Stimulated activated CD4-positive, alpha-beta T cell treated with anti-CD3 and anti-CD28 coated beads, Interleukin-1b, Interleukin-23, amount 100 ng/mL, for 24 hours (primary cell): ENCODE measurements around the gene DGKI.
"Not testable (repeated sequence)": the region's sequence is repeated elsewhere in the genome, so short reads cannot be mapped to it uniquely, and the experiment has no call there.

ENCODE experiments used
- DNase-seq, 4 experiments: peaks; one replicate each; pipeline ENCODE4 v3.0.0-alpha.2; 2020; ENCODE audit warnings: low read depth in 4 of 4, low spot score in 1 of 4

DGKI gene

GRCh38 chr7:137836541-137836940 is 10.2 kb downstream of the DGKI start:
- DNase-seq: no peak

- no peak for DNase-seq
Observed at GRCh38 chr7:137836113-137836509, 10.7 kb downstream of the DGKI start.

DNA sequence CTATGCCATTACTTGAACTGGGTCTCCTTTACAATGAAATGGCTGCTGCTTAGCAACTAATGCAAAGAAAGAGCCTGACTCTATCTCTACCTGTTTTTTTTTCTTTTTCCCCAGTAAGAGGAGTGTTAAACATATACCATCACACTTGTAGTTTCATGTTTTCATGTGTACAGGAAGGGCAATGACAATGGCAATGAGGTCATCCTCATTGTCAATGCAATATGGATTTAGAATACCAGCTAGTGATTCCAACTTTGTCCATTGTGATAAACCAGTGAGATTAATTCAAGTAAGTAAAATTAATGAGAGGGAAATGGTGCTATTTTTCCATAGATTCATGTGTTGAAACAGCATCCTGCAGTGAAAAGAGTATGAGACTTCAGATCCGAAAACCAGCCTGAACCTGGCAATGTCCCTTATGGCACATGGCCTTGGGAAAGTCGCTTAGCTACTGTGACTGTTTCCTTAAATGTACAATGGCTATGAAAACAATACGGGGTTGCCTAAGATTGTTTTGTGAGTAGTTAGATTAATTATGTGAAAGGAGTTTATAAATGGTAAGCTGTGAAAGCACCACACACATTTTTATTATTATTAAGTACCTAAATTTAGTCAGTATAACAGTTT is 11.2 kb downstream of the DGKI start:
- DNase-seq: no peak

DNA sequence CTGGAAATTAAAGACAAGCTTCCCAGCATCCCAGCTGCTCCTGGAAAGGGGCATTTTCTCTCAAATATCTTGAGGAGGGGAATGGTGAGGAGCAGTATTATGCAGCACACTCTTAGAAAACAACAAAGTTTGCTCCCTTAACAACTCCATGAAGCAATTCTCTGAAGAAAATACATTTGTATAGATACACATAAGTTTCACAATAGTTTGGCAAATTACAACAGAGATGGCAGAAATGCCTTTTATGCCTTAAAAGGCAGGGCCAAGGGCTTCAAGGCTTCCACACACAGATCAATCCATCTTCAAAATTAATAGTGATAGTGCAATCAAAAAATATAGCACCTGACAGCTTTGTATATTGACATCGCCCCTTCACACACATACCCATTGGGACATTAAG is 12.2 kb downstream of the DGKI start:
- no peak for DNase-seq

- DNase-seq: not testable (repeated sequence)
Observed at GRCh38 chr7:137832990-137833389, 13.8 kb downstream of the DGKI start.

DNA sequence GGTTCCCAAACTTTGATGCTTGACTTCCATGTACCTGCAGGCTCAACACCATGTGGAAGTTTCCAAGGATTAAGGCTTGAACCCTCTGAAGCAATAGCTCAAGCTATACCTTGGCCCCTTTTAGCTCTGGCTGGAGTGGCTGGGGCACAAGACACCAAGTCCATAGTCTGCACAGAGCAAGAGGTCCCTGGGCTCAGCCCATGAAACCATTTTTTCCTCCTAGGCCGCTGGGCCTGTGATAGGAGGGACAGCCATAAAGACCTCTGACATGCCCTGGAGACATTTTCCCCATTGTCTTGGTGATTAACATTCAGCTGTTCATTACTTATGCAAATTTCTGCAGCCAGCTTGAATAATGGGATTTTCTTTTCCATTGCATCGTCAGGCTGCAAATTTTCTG is 14.4 kb downstream of the DGKI start:
- no peak for DNase-seq

- not testable (repeated sequence) for DNase-seq
Observed at GRCh38 chr7:137831555-137831954, 15.2 kb downstream of the DGKI start.

DNA sequence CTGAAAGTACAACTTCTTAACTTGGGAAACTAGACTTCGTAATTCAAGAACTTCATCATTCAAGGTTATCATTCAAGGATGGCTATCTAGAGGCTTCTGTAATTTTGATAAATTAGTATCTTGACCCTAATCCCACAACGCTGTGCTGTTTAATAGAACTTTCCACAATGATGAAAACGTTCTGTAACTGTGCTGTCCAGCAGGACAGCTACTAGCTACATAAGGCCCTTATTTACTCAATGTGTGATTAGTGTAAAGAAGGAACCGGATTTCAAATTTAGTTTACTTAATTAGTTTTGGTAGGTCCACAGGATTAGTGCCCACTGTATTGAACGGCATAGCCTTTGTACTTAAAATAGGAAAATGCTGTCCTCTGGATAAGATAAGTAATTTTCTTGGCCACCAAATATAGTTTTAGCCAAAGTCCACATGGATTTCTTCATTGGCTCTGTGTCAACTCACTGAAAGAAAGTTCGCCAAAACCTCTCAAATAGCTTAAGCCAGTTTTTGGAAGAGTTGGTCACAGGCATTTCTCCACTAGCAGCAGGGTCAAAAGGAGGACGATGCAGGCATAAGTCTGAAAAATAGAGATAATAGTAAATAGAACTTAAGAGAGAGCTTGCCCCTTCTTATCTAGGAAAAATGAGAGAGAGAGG is 17.3 kb downstream of the DGKI start:
- no peak for DNase-seq

DNA sequence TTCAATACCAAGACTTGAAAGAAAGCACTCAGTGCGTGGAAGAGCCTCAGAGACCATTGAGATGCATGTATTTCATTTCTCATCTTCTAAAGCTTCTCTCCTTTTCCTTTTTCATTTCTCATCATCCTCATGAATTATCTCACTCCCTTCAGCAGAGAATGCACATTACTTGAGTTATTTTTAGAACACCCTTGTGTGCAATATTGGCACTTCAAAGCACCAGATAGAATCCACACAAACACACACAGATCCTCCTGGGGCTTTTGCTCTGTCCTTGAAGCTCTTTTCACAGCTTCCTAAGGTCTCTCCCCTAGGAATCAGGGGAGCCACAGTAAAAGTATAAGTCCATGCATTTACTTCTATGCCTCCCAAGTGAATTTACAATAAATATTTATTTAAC is 18.3 kb downstream of the DGKI start:
- DNase-seq: no peak

- DNase-seq: no peak
Observed at GRCh38 chr7:137825489-137825888, 21.3 kb downstream of the DGKI start.

DNA sequence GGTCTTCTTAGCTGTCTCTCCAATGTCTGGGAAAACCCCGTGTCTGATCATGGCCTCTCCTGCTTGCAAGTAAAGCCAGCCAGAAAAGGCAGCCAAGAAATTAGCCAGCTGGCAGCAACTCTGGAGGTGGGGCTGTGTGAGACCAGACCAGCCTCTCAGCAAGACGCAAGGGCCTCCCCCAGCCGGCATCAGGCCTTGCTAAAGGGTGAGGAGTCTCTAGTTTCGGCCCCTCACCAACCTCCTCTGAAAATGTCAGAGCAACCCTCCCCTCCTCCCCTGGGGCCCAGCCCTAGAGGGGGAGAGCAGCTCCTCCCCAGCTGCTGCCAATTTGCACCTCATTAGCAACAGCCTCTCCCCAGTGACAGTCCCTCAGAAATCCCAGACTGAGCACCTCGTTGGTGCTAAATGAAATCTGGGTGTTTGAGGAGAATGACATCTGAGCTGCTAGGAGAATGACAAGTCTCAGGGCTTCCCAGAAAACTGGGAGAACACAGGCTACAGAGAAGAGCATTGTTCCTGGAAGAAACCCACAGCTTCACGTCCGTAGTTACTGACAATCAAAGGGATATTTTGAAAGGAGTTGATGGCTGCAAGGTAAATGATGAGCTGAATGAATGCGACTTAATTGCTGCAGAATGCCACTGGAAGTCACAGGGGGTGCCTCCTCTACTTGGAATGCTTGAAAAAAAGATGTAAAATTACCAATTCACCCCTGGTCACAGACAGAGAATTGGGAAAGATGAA is 25.9 kb downstream of the DGKI start:
- no peak for DNase-seq

GRCh38 chr7:137820156-137820555 is 26.6 kb downstream of the DGKI start:
- DNase-seq: no peak

GRCh38 chr7:137818036-137818435 is 28.7 kb downstream of the DGKI start:
- no peak for DNase-seq

DNA sequence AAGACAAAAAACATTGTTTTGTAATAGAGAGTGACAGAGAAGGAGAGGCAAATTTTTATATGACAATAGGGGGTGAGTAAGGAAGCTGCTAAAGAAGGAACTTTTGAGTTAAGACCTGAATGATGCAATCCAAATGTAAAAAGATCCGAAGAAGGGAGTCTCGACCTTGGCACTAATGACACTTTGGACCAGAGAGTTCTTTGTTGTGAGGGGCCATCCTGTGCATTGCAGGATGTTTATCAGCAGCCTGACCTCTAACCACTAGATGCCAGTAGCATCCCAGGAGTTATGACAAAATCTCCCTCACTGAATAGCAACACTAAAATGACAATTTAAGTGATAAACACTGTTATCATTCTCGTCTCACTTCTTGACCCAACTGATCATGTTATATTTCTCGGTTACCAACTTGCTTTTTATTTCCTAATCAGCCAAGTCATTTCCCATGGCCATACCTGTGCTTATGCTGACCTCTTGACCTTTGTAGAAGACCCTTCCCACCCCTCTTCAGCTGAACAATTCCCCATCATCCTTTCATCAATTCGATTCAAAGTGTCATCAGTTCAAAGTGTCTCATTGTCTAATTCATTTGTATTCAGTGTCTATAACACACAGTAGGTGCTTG is 30.0 kb downstream of the DGKI start:
- DNase-seq: no peak

- no peak for DNase-seq
Observed at GRCh38 chr7:137813541-137813940, 33.2 kb downstream of the DGKI start.

- DNase-seq: no peak
Observed at GRCh38 chr7:137810248-137810647, 36.5 kb downstream of the DGKI start.

- no peak for DNase-seq
Observed at GRCh38 chr7:137804836-137805235, 41.9 kb downstream of the DGKI start.

GRCh38 chr7:137801491-137801890 is 45.3 kb downstream of the DGKI start:
- no peak for DNase-seq

GRCh38 chr7:137801003-137801402 is 45.8 kb downstream of the DGKI start:
- no peak for DNase-seq

- DNase-seq: no peak
Observed at GRCh38 chr7:137798073-137798763, 48.6 kb downstream of the DGKI start.

DNA sequence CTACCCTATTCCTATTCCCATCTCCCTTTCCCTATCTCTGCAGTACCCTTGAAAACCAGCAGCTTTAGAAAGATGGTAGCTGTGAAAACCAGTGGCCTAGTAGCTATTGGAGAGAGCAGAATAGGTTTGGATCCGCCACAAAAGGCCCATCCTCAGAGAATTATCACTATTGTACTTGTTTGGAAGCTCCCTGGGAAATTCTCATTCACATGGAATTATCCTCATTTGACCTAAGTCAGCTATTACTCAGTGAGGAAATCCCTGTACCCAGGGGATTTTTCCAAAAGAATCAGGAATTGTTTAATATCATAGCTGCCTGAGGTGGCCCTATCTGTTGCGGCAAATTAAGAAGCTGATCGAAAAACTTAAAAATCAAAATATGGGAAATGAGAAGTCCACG is 51.6 kb downstream of the DGKI start:
- DNase-seq: no peak
